Heart right ventricle (tissue), 16 donors: Measurements from ENCODE around the gene MAFG. TPM values are rescaled to one million over a fixed set of nuclear protein-coding genes. Genes with fewer than 3 reads are reported as not detected.

ENCODE experiments used
- ATAC-seq, 8 donors: fragments of 200-7000 bp; cut with Tn5 transposase; one replicate each; pipeline ENCODE4 v1.9.1; 2020; ENCODE audit warnings: mild to moderate bottlenecking in 8 of 8, moderate library complexity in 8 of 8, moderate number of reproducible peaks in 1 of 8
- DNase-seq, 2 donors: peaks; one replicate each; pipeline ENCODE4 v3.0.0-alpha.2; 2020
- H3K27ac ChIP-seq, 10 donors: fragments of 200-600 bp; sonication (generic) in 2 of 10; one replicate each; pipeline versions ENCODE4 v1.5.0 to v1.8.0; 2020 to 2022; ENCODE audit warnings: mild to moderate bottlenecking in 3 of 10
- H3K27me3 ChIP-seq, 7 donors: fragments of 200-600 bp; one replicate each; pipeline ENCODE4 v1.8.0; 2021 to 2022; ENCODE audit warnings: mild to moderate bottlenecking in 2 of 7
- H3K36me3 ChIP-seq, 9 donors: fragments of 200-600 bp; sonication (generic) in 1 of 9; one replicate each; pipeline versions ENCODE4 v1.5.0 to v1.8.0; 2020 to 2022; ENCODE audit warnings: mild to moderate bottlenecking in 2 of 9
- H3K4me1 ChIP-seq, 9 donors: fragments of 200-600 bp; sonication (generic) in 1 of 9; one replicate each; pipeline versions ENCODE4 v1.5.0 to v1.8.0; 2020 to 2022; ENCODE audit warnings: mild to moderate bottlenecking in 4 of 9
- H3K4me3 ChIP-seq, 10 donors: fragments of 200-600 bp; sonication (generic) in 2 of 10; one replicate each; pipeline versions ENCODE4 v1.5.0 to v1.8.0; 2020 to 2022; ENCODE audit warnings: mild to moderate bottlenecking in 7 of 10, moderate library complexity in 2 of 10
- H3K9me3 ChIP-seq, 11 donors: fragments of 200-600 bp in 10 of 11; sonication (generic) in 2 of 11; one replicate each; pipeline versions ENCODE4 v1.5.0 to v1.8.0; 2013 to 2022; ENCODE audit warnings: mild to moderate bottlenecking in 2 of 11, control low read depth in 1 of 11, moderate library complexity in 1 of 11
- WGBS, 2 donors: extraction: QIAGEN DNeasy Blood & Tissue Kit; methylation state at CpG; one replicate each; pipeline ENCODE4 v1.1.7; 2013; ENCODE audit warnings: inconsistent platforms in 1 of 2; 5-methylcytosine and 5-hydroxymethylcytosine counted together
- intact Hi-C, 10 donors: fragments of 100-400 bp; cut with DNase I; formaldehyde crosslinking; loops; one replicate each; pipeline versions ENCODE4 v1.11.1 to v1.14.2; 2022
- polyA plus RNA-seq, 2 donors: library from polyadenylated mRNA; stranded (reverse); fragments of 200-250 nt; gene quantifications; one replicate each; pipeline ENCODE4 v1.2.3, GENCODE V29; 2013
- total RNA-seq, 10 donors: library from RNA; stranded (reverse); fragmentation: NEBNext Ultra II Directional in 3 of 10; extraction: Animal tissue kit (Norgen Biotek cat#: 25700) in 3 of 10; gene quantifications; one replicate each; pipeline versions ENCODE4 v1.2.1 to v1.2.4, GENCODE V29; 2021 to 2023
- TF ChIP-seq, protein P1 (sequence below), 9 donors: fragments of 200-600 bp; sonication (generic) in 2 of 9; IDR thresholded peaks; one replicate each; pipeline versions ENCODE4 v1.5.0 to v1.8.0; 2021 to 2022; ENCODE audit warnings: antibody characterized with exemption in 9 of 9, mild to moderate bottlenecking in 5 of 9, moderate library complexity in 1 of 9
- donor health status: Arrhythmogenic right ventricular cardiomyopathy.
- donor health status: ischemic (EF 13 %, LVEDD 7.1; RV severe dilation, severe dysfunction).
- donor health status: healthy with polysubstance abuse.
- donor health status: DM: no; HTN: yes; CAD: no.
- donor health status: DM: no; HTN: no; CAD: no.
- donor health status: ischemic (EF 25% LVEDD 6.9; RV normal size, moderate dysfunction).
- donor health status: ischemic (EF 25% LVEDD 5.7; RV mildly dilated, moderate dysfunction).
- donor health status: healthy.
- donor health status: DM: yes; HTN: yes; CAD: no.
- donor health status: Ischemic cardiomyopathy.
- donor health status: ischemic (EF 35%, LVEDD 5.7; RV mildly dilated, moderate dysfunction).
- donor health status: nonischemic (EF 11% LVEDD 7.7; RV severe dilation, severe dysfunction).
- donor health status: DM: yes; HTN: yes; CAD: no.
- donor health status: PGD.
- donor health status: ischemic (EF 29% LVEDD 5.4; RV normal size, mild dysfunction).
- donor health status: nonischemic (EF 23%, LVEDD 6.1; RV moderate dilation, normal function).

Gene MAFG
- total and polyA plus RNA-seq, 12 donors, result 10.5 to 30.9 (median 15.7) TPM

DNA sequence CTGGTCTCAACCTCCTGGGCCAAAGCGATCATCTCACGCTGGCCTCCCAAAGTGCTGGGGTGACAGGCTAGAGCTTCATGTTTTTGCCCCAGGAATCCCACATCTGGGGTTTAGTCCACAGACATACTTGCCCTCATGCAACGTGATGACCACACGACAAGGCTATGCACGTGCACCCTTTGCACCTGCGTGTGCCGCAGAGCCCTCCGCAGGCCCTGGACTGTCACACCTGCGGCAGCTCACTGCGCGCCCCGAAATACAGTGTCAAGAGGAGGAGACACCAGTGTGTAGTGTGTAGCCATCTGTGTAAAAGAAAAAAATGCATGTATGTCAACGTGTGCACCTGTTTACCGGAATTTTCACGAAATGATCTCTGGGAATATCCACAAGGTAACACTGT is 23.0 kb upstream of the MAFG start:
- ATAC-seq, result no peak
- peaks cover 0 to 3% (median 0%) of the 10 kb centered on the region in 11 donors for H3K9me3 ChIP-seq
- peaks cover 0 to 8% (median 0%) of the 10 kb centered on the region in 7 donors for H3K27me3 ChIP-seq
- no peak overlapping the region for H3K4me3 ChIP-seq
- TF ChIP-seq, protein P1, sequence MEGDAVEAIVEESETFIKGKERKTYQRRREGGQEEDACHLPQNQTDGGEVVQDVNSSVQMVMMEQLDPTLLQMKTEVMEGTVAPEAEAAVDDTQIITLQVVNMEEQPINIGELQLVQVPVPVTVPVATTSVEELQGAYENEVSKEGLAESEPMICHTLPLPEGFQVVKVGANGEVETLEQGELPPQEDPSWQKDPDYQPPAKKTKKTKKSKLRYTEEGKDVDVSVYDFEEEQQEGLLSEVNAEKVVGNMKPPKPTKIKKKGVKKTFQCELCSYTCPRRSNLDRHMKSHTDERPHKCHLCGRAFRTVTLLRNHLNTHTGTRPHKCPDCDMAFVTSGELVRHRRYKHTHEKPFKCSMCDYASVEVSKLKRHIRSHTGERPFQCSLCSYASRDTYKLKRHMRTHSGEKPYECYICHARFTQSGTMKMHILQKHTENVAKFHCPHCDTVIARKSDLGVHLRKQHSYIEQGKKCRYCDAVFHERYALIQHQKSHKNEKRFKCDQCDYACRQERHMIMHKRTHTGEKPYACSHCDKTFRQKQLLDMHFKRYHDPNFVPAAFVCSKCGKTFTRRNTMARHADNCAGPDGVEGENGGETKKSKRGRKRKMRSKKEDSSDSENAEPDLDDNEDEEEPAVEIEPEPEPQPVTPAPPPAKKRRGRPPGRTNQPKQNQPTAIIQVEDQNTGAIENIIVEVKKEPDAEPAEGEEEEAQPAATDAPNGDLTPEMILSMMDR (IDR thresholded peaks at IDR 0.05), result no peak
- H3K36me3 ChIP-seq, result peaks cover 0 to 3% (median 0%) of the 10 kb centered on the region in 9 donors
- 89% methylated on average over 15 of the region's 15 CpGs for WGBS, 2 donors
- no peak for DNase-seq
- no peak overlapping the region for H3K27ac ChIP-seq
- H3K4me1 ChIP-seq, result no peaks in the 10 kb centered on the region
- intact Hi-C loops, result loop anchor here in 4 of 10 donors (10.0 kb wide), 1 partner anchor 204 kb away; no protein-coding TSS in a partner anchor

DNA sequence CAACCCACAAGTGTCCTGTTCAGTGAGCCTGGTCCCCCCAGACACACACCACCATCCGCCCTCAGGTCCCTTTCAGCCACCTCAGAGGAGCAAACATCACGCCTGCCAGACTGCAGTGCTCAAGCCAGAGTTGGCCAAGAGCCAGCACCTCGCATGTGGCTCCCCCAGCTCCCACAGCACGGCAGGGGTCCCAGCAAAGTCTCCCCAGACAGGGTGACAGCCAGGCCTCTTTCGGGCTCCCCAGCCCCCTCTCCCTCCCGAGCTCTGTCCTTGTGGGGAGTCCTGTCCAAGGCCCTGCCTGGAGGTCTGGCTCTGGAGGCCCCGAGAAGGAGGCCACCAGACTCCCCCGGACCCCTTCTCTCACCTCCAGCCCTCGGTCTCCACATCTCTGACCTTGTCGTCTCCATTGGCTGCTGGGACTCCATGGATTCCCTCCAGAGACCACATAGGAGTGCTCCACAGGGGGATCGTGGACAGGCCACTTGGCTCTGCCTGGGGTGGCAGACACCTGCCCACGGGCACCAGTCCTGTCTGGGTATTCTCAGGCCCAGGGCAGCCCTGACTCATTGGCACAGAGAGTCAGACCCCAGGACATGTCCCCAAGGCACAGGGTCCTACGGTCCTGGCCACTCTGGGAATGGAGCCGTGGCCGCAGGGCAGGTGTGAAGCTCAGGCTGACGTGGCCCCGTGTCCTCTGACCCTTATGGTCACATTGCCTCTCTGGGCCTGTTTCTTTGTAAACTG is 21.3 kb upstream of the MAFG start:
- intact Hi-C loops, result no loop called here
- DNase-seq, result no peak
- Histone ChIP-seq H3K27me3 (peaks cover 0 to 13% (median 0%) of the 10 kb centered on the region in 7 donors), H3K36me3 (peaks cover 0 to 3% (median 0%) of the 10 kb centered on the region in 9 donors), H3K4me3 (no peak overlapping the region), H3K4me1 (no peaks in the 10 kb centered on the region), H3K27ac (no peak overlapping the region), H3K9me3 (peaks cover 0 to 3% (median 0%) of the 10 kb centered on the region in 11 donors)
- TF ChIP-seq, protein P1 (IDR thresholded peaks at IDR 0.05), result no peak
- ATAC-seq, result peak in 3 of 8 donors; percentile 18 to 36 (median 25)
- 76 to 83% methylated on average over 17 of the region's 17 CpGs for WGBS, 2 donors

DNA sequence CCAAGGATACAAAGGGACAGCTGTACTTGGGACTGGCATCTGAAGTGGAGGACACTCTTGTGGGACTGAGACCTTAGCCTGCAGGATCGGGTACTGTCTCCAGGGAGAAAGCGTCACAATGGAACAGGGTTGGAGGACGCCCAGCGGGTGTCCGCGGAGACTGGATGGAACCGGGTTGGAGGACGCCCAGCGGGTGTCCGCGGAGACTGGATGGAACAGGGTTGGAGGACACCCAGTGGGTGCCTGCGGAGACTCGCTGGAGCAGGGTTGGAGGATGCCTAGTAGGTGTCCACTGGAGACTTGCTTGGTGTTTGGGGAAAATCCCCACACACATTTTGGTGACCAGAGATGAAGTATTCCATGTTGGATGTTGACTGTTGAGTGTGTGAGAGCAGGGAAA is 19.7 kb upstream of the MAFG start, which contains the start of gene MYADML2:
TSS of gene MYADML2 (minus strand) at position 45 of the 400 bp plus-strand sequence. CDS start 5,492 bp downstream, outside the sequence.
- 88% methylated on average over 13 of the region's 13 CpGs for WGBS, 2 donors
- no peak for DNase-seq
- TF ChIP-seq, protein P1 (IDR thresholded peaks at IDR 0.05), result no peak
- intact Hi-C loops, result no loop called here
- no peak within 1 kb of the TSS for H3K4me3 ChIP-seq
- no peaks in the 10 kb centered on the region for H3K9me3 ChIP-seq
- no peaks in the 10 kb centered on the region for H3K4me1 ChIP-seq
- H3K27me3 ChIP-seq, result peaks cover 0 to 20% (median 0%) of the 10 kb centered on the region in 7 donors
- no peak within 1 kb of the TSS for H3K27ac ChIP-seq
- peaks cover 0 to 3% (median 0%) of the 10 kb centered on the region in 9 donors for H3K36me3 ChIP-seq
- peak in 1 of 8 donors; percentile 36 for ATAC-seq

DNA sequence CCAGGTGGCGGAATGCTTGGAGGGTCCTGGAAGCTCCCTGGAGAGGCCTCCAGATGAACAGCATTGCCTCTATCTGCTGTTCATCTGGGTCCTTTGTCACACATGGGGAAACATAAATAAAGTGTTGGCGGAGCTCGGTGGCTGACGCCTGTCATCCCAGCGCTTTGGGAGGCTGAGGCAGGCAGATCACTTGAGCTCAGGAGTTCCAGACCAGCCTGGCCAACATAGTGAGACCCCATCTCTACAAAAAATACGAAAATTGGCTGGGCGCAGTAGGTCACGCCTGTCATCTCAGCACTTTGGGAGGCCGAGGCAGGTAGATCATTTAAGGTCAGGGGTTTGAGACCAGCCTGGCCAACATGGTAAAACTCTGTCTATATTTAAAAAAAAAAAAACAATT is 17.3 kb upstream of the MAFG start:
- Histone ChIP-seq H3K27me3 (peaks cover 0 to 21% (median 6%) of the 10 kb centered on the region in 7 donors), H3K36me3 (peaks cover 0 to 3% (median 0%) of the 10 kb centered on the region in 9 donors), H3K27ac (no peak overlapping the region), H3K4me3 (no peak overlapping the region), H3K9me3 (no peaks in the 10 kb centered on the region), H3K4me1 (peaks cover 6 to 20% (median 16%) of the 10 kb centered on the region in 9 donors)
- DNase-seq, result no peak
- 85 to 90% methylated on average over 9 of the region's 9 CpGs for WGBS, 2 donors
- TF ChIP-seq, protein P1 (IDR thresholded peaks at IDR 0.05), result no peak
- intact Hi-C loops, result no loop called here
- no peak for ATAC-seq
